Activated CD8-positive, alpha-beta T cell treated with anti-CD3 and anti-CD28 coated beads for 36 hours (primary cell): ENCODE results near the gene MCTP2. TPM values are rescaled to one million over a fixed set of nuclear protein-coding genes. Genes with fewer than 3 reads are reported as not detected.

Experiments
- ATAC-seq: fragments of 200-7000 bp; cut with Tn5 transposase; one replicate; pipeline ENCODE4 v1.10.0; 2021; ENCODE audit warnings: mild to moderate bottlenecking, moderate library complexity
- CTCF ChIA-PET: fragments of 350-600 bp; sonication (Branson Sonifier 250); formaldehyde crosslinking; loops from one replicate; lab custom pipeline; 2021; ENCODE audit warnings: antibody characterized with exemption; lab: Charles Lee
- POLR2A ChIA-PET: fragments of 350-600 bp; sonication (Branson Sonifier 250); formaldehyde crosslinking; loops from one replicate; lab custom pipeline; 2021; ENCODE audit warnings: antibody characterized with exemption; lab: Charles Lee
- DNase-seq: peaks from one replicate; pipeline ENCODE4 v3.0.0-alpha.2; 2020
- H3K27ac Mint-ChIP-seq: one replicate; pipeline ENCODE4 v1.8.0; 2021; ENCODE audit warnings: mild to moderate bottlenecking, mixed read lengths
- H3K27me3 Mint-ChIP-seq: one replicate; pipeline ENCODE4 v1.8.0; 2021; ENCODE audit warnings: mixed read lengths
- H3K36me3 Mint-ChIP-seq: one replicate; pipeline ENCODE4 v1.8.0; 2021; ENCODE audit warnings: low read depth, mixed read lengths
- H3K4me1 Mint-ChIP-seq: one replicate; pipeline ENCODE4 v1.8.0; 2021; ENCODE audit warnings: low read depth, mixed read lengths
- H3K4me3 Mint-ChIP-seq: one replicate; pipeline ENCODE4 v1.8.0; 2021; ENCODE audit warnings: mild to moderate bottlenecking, moderate library complexity, mixed read lengths
- H3K9me3 Mint-ChIP-seq: one replicate; pipeline ENCODE4 v1.8.0; 2021; ENCODE audit warnings: mixed read lengths
- CTCF ChIP-seq: fragments of 200-600 bp; IDR thresholded peaks from one replicate; pipeline ENCODE4 v1.8.0; 2022; ENCODE audit warnings: antibody characterized with exemption, mild to moderate bottlenecking
- intact Hi-C: fragments of 100-400 bp; cut with micrococcal nuclease; formaldehyde crosslinking; loops from one replicate; pipeline ENCODE4 v1.10.0; 2022
- total RNA-seq, 2 experiments: library from RNA; stranded (reverse); gene quantifications; one replicate each; pipeline ENCODE4 v1.2.3, GENCODE V29; 2021

Gene MCTP2
- total RNA-seq, 2 experiments from 2014 or later, result 16.2 to 18.3 TPM

GRCh38 chr15:94269954-94270353 lies 38.6 kb downstream of the MCTP2 start:
- DNase-seq (no peak), ATAC-seq (no peak)
- ChIA-PET POLR2A (interaction anchor here (1.4 kb wide), 1 partner anchor 40 kb away, joined by 7 read pairs; no protein-coding TSS in a partner anchor), CTCF (interaction anchor here (0.8 to 2.5 kb wide), 3 partner anchors 8 to 54 kb away, joined by 3 to 7 read pairs (median 5); no protein-coding TSS in a partner anchor)
- H3K36me3 Mint-ChIP-seq, result peaks cover 11% of the 10 kb centered on the region
- TF ChIP-seq CTCF, result no peak
- no peaks in the 10 kb centered on the region for H3K27me3 Mint-ChIP-seq
- no peak overlapping the region for H3K27ac Mint-ChIP-seq
- intact Hi-C loops, result no loop called here
- H3K4me1 Mint-ChIP-seq, result peaks cover 22% of the 10 kb centered on the region
- H3K9me3 Mint-ChIP-seq, result peaks cover 3% of the 10 kb centered on the region
- H3K4me3 Mint-ChIP-seq, result no peak overlapping the region

DNA sequence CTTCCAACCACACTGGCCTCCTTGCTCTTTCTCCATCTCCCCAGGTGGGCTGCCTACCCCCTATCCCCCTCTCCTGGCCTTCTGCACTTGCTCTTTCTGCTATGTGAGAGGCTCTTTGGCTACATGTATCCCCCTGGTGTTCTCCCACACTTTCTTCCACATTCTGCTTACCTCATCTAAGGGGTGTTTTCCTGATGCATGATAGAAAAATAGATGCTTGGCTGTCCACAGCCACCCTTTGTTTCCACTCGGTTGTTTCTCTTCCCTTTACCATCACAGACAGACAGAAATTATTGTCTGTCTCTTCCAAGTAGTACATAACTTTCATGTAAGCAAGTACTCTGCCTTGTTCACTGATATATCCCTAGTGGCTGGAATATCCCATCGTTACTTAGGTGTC lies 39.2 kb downstream of the MCTP2 start:
- ATAC-seq, result no peak
- H3K4me1 Mint-ChIP-seq, result peaks cover 27% of the 10 kb centered on the region
- H3K36me3 Mint-ChIP-seq, result peaks cover 11% of the 10 kb centered on the region
- CTCF ChIA-PET, result interaction anchor here (1.7 kb wide), 1 partner anchor 19 kb away, joined by 5 read pairs; no protein-coding TSS in a partner anchor
- TF ChIP-seq CTCF, result no peak
- no peak for DNase-seq
- H3K4me3 Mint-ChIP-seq, result no peak overlapping the region
- intact Hi-C loops, result no loop called here
- POLR2A ChIA-PET, result interaction anchor here (1.4 kb wide), 1 partner anchor 40 kb away, joined by 7 read pairs; no protein-coding TSS in a partner anchor
- peaks cover 3% of the 10 kb centered on the region for H3K9me3 Mint-ChIP-seq
- H3K27me3 Mint-ChIP-seq, result no peaks in the 10 kb centered on the region
- no peak overlapping the region for H3K27ac Mint-ChIP-seq

DNA sequence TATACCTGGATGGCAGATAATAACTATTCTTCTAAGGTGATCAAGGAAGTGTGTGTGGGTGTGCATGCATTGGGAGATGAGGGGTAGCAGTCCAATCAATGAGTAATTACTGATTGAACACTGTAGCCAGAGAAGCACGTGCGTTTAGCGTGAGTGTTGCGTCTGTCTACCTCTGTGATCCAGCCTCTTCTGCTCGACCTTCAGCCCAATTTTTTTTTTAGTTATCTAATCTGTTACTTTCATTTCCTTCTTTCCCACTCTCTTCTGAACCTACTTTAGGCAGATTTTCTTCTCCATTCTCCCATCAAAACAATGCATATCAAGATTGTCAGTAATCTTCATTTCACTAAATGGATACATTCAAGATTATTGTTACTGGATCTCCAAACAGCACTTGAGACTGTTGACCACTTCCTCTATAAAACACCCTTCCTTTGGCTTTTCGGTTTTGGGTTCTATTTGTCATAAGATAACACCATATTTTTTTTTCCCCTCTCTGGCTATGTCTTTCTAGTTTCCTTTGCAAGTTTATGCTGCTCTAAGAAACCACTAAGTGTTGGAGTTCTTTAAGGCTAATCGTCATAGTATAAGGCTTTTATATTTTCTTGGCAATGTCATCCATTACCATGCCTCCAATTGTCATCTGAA lies 41.0 kb downstream of the MCTP2 start:
- H3K4me1 Mint-ChIP-seq, result peaks cover 16% of the 10 kb centered on the region
- H3K27ac Mint-ChIP-seq, result no peak overlapping the region
- peaks cover 3% of the 10 kb centered on the region for H3K9me3 Mint-ChIP-seq
- ChIA-PET POLR2A (no interaction called here), CTCF (no interaction called here)
- no peak for TF ChIP-seq CTCF
- no peaks in the 10 kb centered on the region for H3K27me3 Mint-ChIP-seq
- H3K4me3 Mint-ChIP-seq, result no peak overlapping the region
- ATAC-seq (peak; percentile 84), DNase-seq (peak; percentile 40)
- intact Hi-C loops, result loop anchor here (2.0 kb wide), 2 partner anchors 34 to 42 kb away; partner anchors contain the start of gene MCTP2
- H3K36me3 Mint-ChIP-seq, result peaks cover 11% of the 10 kb centered on the region

- ChIA-PET POLR2A (no interaction called here), CTCF (interaction anchor here (0.6 kb wide), 1 partner anchor 27 kb away, joined by 3 read pairs; no protein-coding TSS in a partner anchor)
- ATAC-seq, result no peak
- Mint-ChIP-seq H3K27ac (peak overlapping the region; percentile 61), H3K9me3 (peaks cover 1% of the 10 kb centered on the region), H3K27me3 (no peaks in the 10 kb centered on the region), H3K4me3 (no peak overlapping the region), H3K36me3 (peaks cover 6% of the 10 kb centered on the region), H3K4me1 (peaks cover 21% of the 10 kb centered on the region)
- TF ChIP-seq CTCF, result no peak
- intact Hi-C loops, result loop anchor here (2.0 kb wide), 2 partner anchors 33 to 43 kb away; partner anchors contain the start of gene MCTP2
- no peak for DNase-seq
Measured at GRCh38 chr15:94273826-94274225, 42.5 kb downstream of the MCTP2 start.

DNA sequence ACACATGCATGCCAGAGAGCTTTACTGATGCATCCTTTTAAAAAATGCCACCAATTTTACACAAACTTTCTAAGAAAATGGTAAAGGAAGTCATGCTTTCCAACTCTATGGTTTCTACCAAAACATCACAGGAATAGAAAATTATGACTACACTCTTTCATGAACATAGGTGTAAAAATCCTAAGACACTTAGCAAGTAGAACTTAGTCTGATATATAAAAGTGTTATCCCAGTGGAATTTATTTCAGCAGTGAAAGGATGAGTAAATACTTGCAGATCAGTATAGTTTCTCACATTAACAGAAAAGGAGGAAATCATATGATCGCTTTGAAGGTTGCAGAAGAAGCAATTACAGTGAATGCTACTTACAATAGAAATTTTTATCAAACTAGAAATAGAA lies 43.4 kb downstream of the MCTP2 start:
- peaks cover 27% of the 10 kb centered on the region for H3K4me1 Mint-ChIP-seq
- no peak for TF ChIP-seq CTCF
- H3K9me3 Mint-ChIP-seq, result peaks cover 1% of the 10 kb centered on the region
- ATAC-seq (peak; percentile 24), DNase-seq (no peak)
- H3K27ac Mint-ChIP-seq, result peak overlapping the region; percentile 12
- no peaks in the 10 kb centered on the region for H3K27me3 Mint-ChIP-seq
- H3K4me3 Mint-ChIP-seq, result no peak overlapping the region
- intact Hi-C loops, result no loop called here
- POLR2A ChIA-PET, result no interaction called here
- CTCF ChIA-PET, result no interaction called here
- H3K36me3 Mint-ChIP-seq, result peaks cover 9% of the 10 kb centered on the region
